ENCODE results near the gene NFKBIA.
"Not testable (repeated sequence)": the region's sequence is repeated elsewhere in the genome, so short reads cannot be mapped to it uniquely, and the experiment has no call there.

Gene NFKBIA

GRCh38 chr14:35404449-35405303 lies at the start of gene NFKBIA:
NFKBIA (minus strand) TSS chr14:35404749; CDS start chr14:35404644, 105 bp downstream.
- peak; percentile 95 for DNase-seq

GRCh38 chr14:35446450-35446849 lies 41.9 kb upstream of the NFKBIA start:
- DNase-seq: no peak

- no peak for DNase-seq
Observed at GRCh38 chr14:35444104-35444503, 39.6 kb upstream of the NFKBIA start.

- DNase-seq: no peak
Observed at GRCh38 chr14:35441160-35441559, 36.6 kb upstream of the NFKBIA start.

GRCh38 chr14:35438910-35439713 lies 34.6 kb upstream of the NFKBIA start:
- no peak for DNase-seq

- DNase-seq: not testable (repeated sequence)
Observed at GRCh38 chr14:35438492-35438891, 33.9 kb upstream of the NFKBIA start.

GRCh38 chr14:35435177-35435576 lies 30.6 kb upstream of the NFKBIA start:
- no peak for DNase-seq

GRCh38 chr14:35433826-35434225 lies 29.3 kb upstream of the NFKBIA start:
- no peak for DNase-seq

- no peak for DNase-seq
Observed at GRCh38 chr14:35430459-35431199, 26.1 kb upstream of the NFKBIA start.

- DNase-seq: no peak
Observed at GRCh38 chr14:35429951-35430350, 25.4 kb upstream of the NFKBIA start.

GRCh38 chr14:35425850-35426249 lies 21.3 kb upstream of the NFKBIA start:
- no peak for DNase-seq

GRCh38 chr14:35423621-35424020 lies 19.1 kb upstream of the NFKBIA start:
- no peak for DNase-seq

GRCh38 chr14:35420036-35420811 lies 15.7 kb upstream of the NFKBIA start:
- no peak for DNase-seq

GRCh38 chr14:35419429-35419841 lies 14.9 kb upstream of the NFKBIA start:
- DNase-seq: no peak

GRCh38 chr14:35418093-35418492 lies 13.5 kb upstream of the NFKBIA start:
- DNase-seq: no peak

GRCh38 chr14:35416108-35416750 lies 11.7 kb upstream of the NFKBIA start:
- DNase-seq: peak; percentile 68

- DNase-seq: no peak
Observed at GRCh38 chr14:35414365-35414764, 9.8 kb upstream of the NFKBIA start.

- DNase-seq: no peak
Observed at GRCh38 chr14:35412272-35413056, 7.9 kb upstream of the NFKBIA start.

- no peak for DNase-seq
Observed at GRCh38 chr14:35410858-35411257, 6.3 kb upstream of the NFKBIA start.

GRCh38 chr14:35409595-35409994 lies 5.0 kb upstream of the NFKBIA start:
- DNase-seq: no peak

- DNase-seq: no peak
Observed at GRCh38 chr14:35408026-35408425, 3.5 kb upstream of the NFKBIA start.
